Measurements from ENCODE around the gene TMEM213. TPM values are rescaled to one million over a fixed set of nuclear protein-coding genes. Genes with fewer than 3 reads are reported as not detected.

The TMEM213 gene
- total RNA-seq, 1 experiment from 2014 or later = not detected

- ATAC-seq = peak; percentile 97
- ChIA-PET POLR2A (interaction anchor here (1.4 kb wide), 1 partner anchor 9 kb away, joined by 3 read pairs; no protein-coding TSS in a partner anchor), CTCF (no interaction called here), RAD21 (ENCODE audit: low non-redundant PET in 1 of 2, low total read pairs in 2 of 2, uncharacterized antibody in 2 of 2, unreplicated experiment in 2 of 2) (no interaction called here)
- Histone ChIP-seq H3K27ac (ENCODE audit: low read depth, low read length) (0 out of 2 replicates have a peak overlapping the region, but pooled peaks have one; percentile 10), H3K4me3 (replicated peaks in 1 of 2; ENCODE audit: low read depth in 1 of 2, low read length in 2 of 2) (peak overlapping the region in 1 of 2 experiments; percentile 43; a peak in 2 of 4 replicates), H4K20me1 (ENCODE audit: insufficient read depth) (no peaks in the 10 kb centered on the region), H2AFZ (ENCODE audit: low read depth, low read length, poor library complexity, severe bottlenecking) (peak overlapping the region; percentile 96), H3K4me2 (ENCODE audit: low read length) (peak overlapping the region; percentile 72), H3K9me3 (ENCODE audit: control insufficient read depth in 1 of 2, insufficient read depth in 1 of 2, low read depth in 1 of 2, low read length in 2 of 2) (no peaks in the 10 kb centered on the region), H3K27me3 (ENCODE audit: insufficient read depth, low read length) (no peaks in the 10 kb centered on the region), H3K4me1 (ENCODE audit: control insufficient read depth in 1 of 2, insufficient read depth in 2 of 2, low read length in 2 of 2) (peaks cover 3 to 13% of the 10 kb centered on the region in 2 experiments; a peak in 3 of 4 replicates), H3K79me2 (ENCODE audit: insufficient read depth, low read length) (no peaks in the 10 kb centered on the region), H3K9ac (ENCODE audit: low read length) (peak overlapping the region; percentile 46), H3K36me3 (ENCODE audit: control insufficient read depth in 1 of 2, insufficient read depth in 2 of 2, low read length in 2 of 2) (no peaks in the 10 kb centered on the region), H3K9me2 (ENCODE audit: insufficient read depth) (no peaks in the 10 kb centered on the region)
- BruUV-seq (replicated peaks) = no TSS peak
- DNase-seq (ENCODE audit: low read depth, low spot score) = peak; percentile 39
- intact Hi-C loops (cut with micrococcal nuclease) = no loop called here
- no peak for TF ChIP-seq ZNF274 (IDR thresholded peaks at IDR 0.05; ENCODE audit: low read depth, low read length)
- no peak for TF ChIP-seq EGR1 (IDR thresholded peaks at IDR 0.05; ENCODE audit: low read depth)
- TF ChIP-seq ATF3 (IDR thresholded peaks at IDR 0.05) = no peak
- TF ChIP-seq POLR2AphosphoS5 (IDR thresholded peaks at IDR 0.05; ENCODE audit: low read depth, low read length) = no peak
- no peak for TF ChIP-seq EZH2 (IDR thresholded peaks at IDR 0.05)
- no peak for TF ChIP-seq EZH2phosphoT487 (IDR thresholded peaks at IDR 0.05; ENCODE audit: borderline replicate concordance)
- TF ChIP-seq RAD21 (IDR thresholded peaks at IDR 0.05; ENCODE audit: low read depth) = peak; percentile 40; the same call in 1 of the 2 replicates
- TF ChIP-seq ZBTB33 (IDR thresholded peaks at IDR 0.05; ENCODE audit: extremely low read depth, insufficient replicate concordance, low read length) = no peak
- no peak for TF ChIP-seq ZFX (IDR thresholded peaks at IDR 0.05)
- no peak for TF ChIP-seq TCF7L2 (IDR thresholded peaks at IDR 0.05; ENCODE audit: borderline replicate concordance, extremely low read depth, insufficient read depth, insufficient read length)
- TF ChIP-seq SP1 (IDR thresholded peaks at IDR 0.05; ENCODE audit: low read depth) = peak; percentile 13; the same call in 1 of the 2 replicates
- TF ChIP-seq REST (IDR thresholded peaks at IDR 0.05; ENCODE audit: low read depth) = no peak
- TF ChIP-seq FOSL1 (IDR thresholded peaks at IDR 0.05; ENCODE audit: low read depth) = no peak
- TF ChIP-seq SRF (IDR thresholded peaks at IDR 0.05; ENCODE audit: low read depth) = no peak
- no peak for TF ChIP-seq POLR2A (IDR thresholded peaks at IDR 0.05; ENCODE audit: borderline replicate concordance, extremely low read depth, insufficient read depth, insufficient read length)
- peak; percentile 57 for TF ChIP-seq CBX3 (IDR thresholded peaks at IDR 0.05; ENCODE audit: low read depth)
- peak; percentile 15 to 36 (median 31); a peak in 2 of 6 replicates for TF ChIP-seq CTCF (IDR thresholded peaks at IDR 0.05 in 2 of 3, conservative IDR thresholded peaks at IDR 0.05 in 1 of 3; ENCODE audit: borderline replicate concordance in 1 of 3, insufficient read depth in 1 of 3, low read depth in 2 of 3, low read length in 2 of 3)
- TF ChIP-seq SIN3A (IDR thresholded peaks at IDR 0.05; ENCODE audit: low read depth) = no peak
- peak; percentile 50 for TF ChIP-seq MAX (IDR thresholded peaks at IDR 0.05)
These were observed 12.0 kb upstream of the TMEM213 start for GRCh38 chr7:138785587-138786437.
